B cell (primary cell): Measurements from ENCODE around the gene SLC7A5. TPM values are rescaled to one million over a fixed set of nuclear protein-coding genes. Genes with fewer than 3 reads are reported as not detected.

Source experiments
- ATAC-seq: fragments of 200-7000 bp; cut with Tn5 transposase; one replicate; pipeline ENCODE4 v1.10.0; 2021; ENCODE audit warnings: low read depth, mild to moderate bottlenecking, moderate number of reproducible peaks, moderate library complexity
- CTCF ChIA-PET: fragments of 350-600 bp; sonication (Branson Sonifier 250); formaldehyde crosslinking; loops from one replicate; lab custom pipeline; 2021; ENCODE audit warnings: antibody characterized with exemption, inconsistent platforms; lab: Charles Lee
- POLR2A ChIA-PET: fragments of 350-600 bp; sonication (Branson Sonifier 250); formaldehyde crosslinking; loops from one replicate; lab custom pipeline; 2021; ENCODE audit warnings: antibody characterized with exemption; lab: Charles Lee
- DNase-seq: peaks from one replicate; pipeline ENCODE4 v3.0.0; 2013
- H2AFZ ChIP-seq: 2 replicates; pipeline ENCODE4 v1.6.1; 2012; ENCODE audit warnings: mild to moderate bottlenecking, low read depth, low read length; ENCODE audit not compliant: insufficient read depth, poor library complexity, severe bottlenecking
- H3K27ac ChIP-seq, 2 donors: 1 replicate in 1 of 2; 2 replicates in 1 of 2; pipeline ENCODE4 v1.5.1; 2012 to 2013; ENCODE audit warnings: low read length in 2 of 2, mild to moderate bottlenecking in 2 of 2, moderate library complexity in 1 of 2
- H3K27me3 ChIP-seq, 4 experiments: fragments of 200-600 bp in 1 of 4; sonication (generic) in 1 of 4; replicated peaks in 1 of 4; 1 replicate in 2 of 4; 2 replicates in 2 of 4; pipeline versions ENCODE4 v1.6.1 to v1.7.0; 2013 to 2016; ENCODE audit warnings: low read length in 3 of 4, mild to moderate bottlenecking in 2 of 4, mixed read lengths in 1 of 4, moderate library complexity in 1 of 4; ENCODE audit not compliant: insufficient read depth in 4 of 4, control insufficient read depth in 3 of 4; ENCODE audit errors: control extremely low read depth in 1 of 4
- H3K36me3 ChIP-seq, 2 experiments: replicated peaks in 1 of 2; 1 replicate in 1 of 2; 2 replicates in 1 of 2; pipeline versions ENCODE4 v1.6.1 to v1.7.1; 2013; ENCODE audit warnings: low read length in 1 of 2; ENCODE audit not compliant: insufficient read depth in 2 of 2, control insufficient read depth in 1 of 2; ENCODE audit errors: control extremely low read depth in 1 of 2, extremely low read depth in 1 of 2
- H3K4me1 ChIP-seq, 2 donors: fragments of 200-600 bp in 1 of 2; sonication (generic) in 1 of 2; 1 replicate in 1 of 2; 2 replicates in 1 of 2; pipeline versions ENCODE4 v1.5.1 to v1.6.1; 2013 to 2017; ENCODE audit warnings: low read length in 2 of 2; ENCODE audit not compliant: control insufficient read depth in 2 of 2, insufficient read depth in 2 of 2
- H3K4me2 ChIP-seq: replicated peaks from 2 replicates; pipeline ENCODE3; 2012; ENCODE audit warnings: mild to moderate bottlenecking, low read depth, low read length; ENCODE audit not compliant: poor library complexity, severe bottlenecking
- H3K4me3 ChIP-seq, 5 experiments: fragments of 200-600 bp in 1 of 5; sonication (generic) in 1 of 5; 1 replicate in 3 of 5; 2 replicates in 2 of 5; pipeline versions ENCODE4 v1.5.1 to v1.7.0; 2011 to 2016; ENCODE audit warnings: low read length in 4 of 5, mild to moderate bottlenecking in 4 of 5, low read depth in 2 of 5, control low read depth in 1 of 5, moderate library complexity in 1 of 5; ENCODE audit not compliant: insufficient read depth in 1 of 5; ENCODE audit errors: control extremely low read depth in 1 of 5, extremely low read depth in 1 of 5
- H3K79me2 ChIP-seq: fragments of 200-600 bp; sonication (generic); one replicate; pipeline ENCODE4 v1.6.0; 2016; ENCODE audit warnings: low read length; ENCODE audit not compliant: control insufficient read depth, insufficient read depth
- H3K9ac ChIP-seq: fragments of 200-600 bp; sonication (generic); 2 replicates; pipeline ENCODE4 v1.6.1; 2017; ENCODE audit warnings: mild to moderate bottlenecking, low read length, moderate library complexity
- H3K9me3 ChIP-seq, 3 donors: one replicate each; pipeline versions ENCODE4 v1.6.1 to v1.7.1; 2013; ENCODE audit warnings: low read length in 2 of 3; ENCODE audit not compliant: control insufficient read depth in 2 of 3, insufficient read depth in 1 of 3; ENCODE audit errors: control extremely low read depth in 1 of 3
- H4K20me1 ChIP-seq: 2 replicates; pipeline ENCODE4 v1.6.0; 2012; ENCODE audit warnings: mild to moderate bottlenecking, low read length; ENCODE audit not compliant: insufficient read depth, control insufficient read depth, poor library complexity, severe bottlenecking
- H3K27ac Mint-ChIP-seq: one replicate; pipeline ENCODE4 v1.8.0; 2021; ENCODE audit warnings: mixed read lengths
- H3K27me3 Mint-ChIP-seq: one replicate; pipeline ENCODE4 v1.8.0; 2021; ENCODE audit warnings: mixed read lengths
- H3K4me1 Mint-ChIP-seq: one replicate; pipeline ENCODE4 v1.8.0; 2021; ENCODE audit warnings: mixed read lengths
- H3K4me3 Mint-ChIP-seq: one replicate; pipeline ENCODE4 v1.8.0; 2021; ENCODE audit warnings: mixed read lengths
- H3K9me3 Mint-ChIP-seq: one replicate; pipeline ENCODE4 v1.8.0; 2022; ENCODE audit warnings: mixed read lengths; ENCODE audit not compliant: insufficient read depth
- CTCF ChIP-seq: fragments of 200-600 bp; IDR thresholded peaks from one replicate; pipeline ENCODE4 v1.8.0; 2022; ENCODE audit warnings: antibody characterized with exemption, mild to moderate bottlenecking
- EZH2 ChIP-seq: IDR thresholded peaks from 2 replicates; pipeline ENCODE4 v1.6.1; 2012; ENCODE audit warnings: borderline replicate concordance, low read depth, mild to moderate bottlenecking, moderate library complexity, low read length; ENCODE audit not compliant: insufficient read depth, poor library complexity, severe bottlenecking
- WGBS: methylation state at CpG from one replicate; pipeline ENCODE4 v1.1.5; 2013; ENCODE audit warnings: missing lambda C conversion rate; ENCODE audit not compliant: insufficient coverage; 5-methylcytosine and 5-hydroxymethylcytosine counted together
- intact Hi-C: fragments of 100-400 bp; cut with micrococcal nuclease; formaldehyde crosslinking; loops from one replicate; pipeline ENCODE4 v1.10.0; 2022
- polyA plus RNA-seq: library from polyadenylated mRNA; depleted of rRNA; stranded (reverse); fragments of >200 nt; gene quantifications from 2 replicates; pipeline ENCODE4 v1.2.3, GENCODE V29; 2012
- total RNA-seq, 2 donors: library from RNA; stranded (reverse); fragments of 120-200 nt in 1 of 2; gene quantifications; 1 replicate in 1 of 2; 2 replicates in 1 of 2; pipeline versions ENCODE4 v1.2.3 to v1.2.4, GENCODE V29; 2013 to 2022

Gene SLC7A5
- total and polyA plus RNA-seq, 2 donors (not counting 1 experiment from before 2014, with no cell fraction given), result 2.5 to 20.9 TPM

- H3K79me2 ChIP-seq, result no peaks in the 10 kb centered on the region
- no peak for TF ChIP-seq CTCF
- no peak for TF ChIP-seq EZH2
- intact Hi-C loops, result no loop called here
- no peak for ATAC-seq
- H3K9me3 ChIP-seq, result no peaks in the 10 kb centered on the region
- Mint-ChIP-seq H3K27ac (no peak overlapping the region), H3K4me3 (no peak overlapping the region), H3K9me3 (no peaks in the 10 kb centered on the region), H3K27me3 (peaks cover 3% of the 10 kb centered on the region), H3K4me1 (peaks cover 5% of the 10 kb centered on the region)
- ChIA-PET POLR2A (interaction anchor here (1.2 kb wide), 1 partner anchor 14 kb away, joined by 5 read pairs; no protein-coding TSS in a partner anchor), CTCF (no interaction called here)
- H3K27me3 ChIP-seq, result no peaks in the 10 kb centered on the region
- no peak overlapping the region for H3K27ac ChIP-seq
- H3K36me3 ChIP-seq, result no peaks in the 10 kb centered on the region
- no peak overlapping the region for H3K9ac ChIP-seq
- no peak overlapping the region for H3K4me2 ChIP-seq
- no peaks in the 10 kb centered on the region for H4K20me1 ChIP-seq
- WGBS, result 91% methylated on average over 17 of the region's 19 CpGs
- peaks cover 2 to 11% of the 10 kb centered on the region in 2 donors for H3K4me1 ChIP-seq
- no peak overlapping the region for H3K4me3 ChIP-seq
- DNase-seq, result no peak
- H2AFZ ChIP-seq, result no peak overlapping the region
Observed at GRCh38 chr16:87824016-87824990, 45.0 kb downstream of the SLC7A5 start.
